ENCODE results near the gene MGLL. TPM values are rescaled to one million over a fixed set of nuclear protein-coding genes. Genes with fewer than 3 reads are reported as not detected.
"Not testable (repeated sequence)": the region's sequence is repeated elsewhere in the genome, so short reads cannot be mapped to it uniquely, and the experiment has no call there.

The MGLL gene
- total and polyA plus RNA-seq, 4 donors = 9.4 to 277 (median 74.2) TPM

GRCh38 chr3:127682561-127682960 lies 139.8 kb downstream of the MGLL start (continued):
- TF ChIP-seq HNF4A (conservative IDR thresholded peaks at IDR 0.05) = no peak

GRCh38 chr3:127682175-127682554 lies 140.2 kb downstream of the MGLL start:
- not testable (repeated sequence) for DNase-seq (ENCODE audit: low spot score); H3K9me3 ChIP-seq (ENCODE audit: control insufficient read depth in 4 of 4, low read length in 3 of 4); H3K27ac ChIP-seq (ENCODE audit: low read depth in 1 of 2, low read length in 2 of 2); H3K4me1 ChIP-seq (ENCODE audit: control insufficient read depth in 4 of 4, insufficient read depth in 4 of 4, low read length in 3 of 4); H3K4me3 ChIP-seq (ENCODE audit: low read depth in 1 of 3, low read length in 3 of 3); H3K27me3 ChIP-seq (ENCODE audit: control insufficient read depth in 4 of 4, insufficient read depth in 4 of 4, low read length in 3 of 4); H3K9ac ChIP-seq (ENCODE audit: low read depth in 1 of 2, low read length in 2 of 2)
- 95% methylated on average over 6 of the region's 6 CpGs for WGBS
- peaks cover 0 to 14% (median 2%) of the 10 kb centered on the region in 4 donors for H3K36me3 ChIP-seq (ENCODE audit: control insufficient read depth in 4 of 4, insufficient read depth in 3 of 4, low read depth in 1 of 4, low read length in 3 of 4)

- Histone ChIP-seq H3K27ac (ENCODE audit: low read depth in 1 of 2, low read length in 2 of 2) (no peak overlapping the region), H3K36me3 (ENCODE audit: control insufficient read depth in 4 of 4, insufficient read depth in 3 of 4, low read depth in 1 of 4, low read length in 3 of 4) (peaks cover 0 to 20% (median 4%) of the 10 kb centered on the region in 4 donors), H3K4me1 (ENCODE audit: control insufficient read depth in 4 of 4, insufficient read depth in 4 of 4, low read length in 3 of 4) (no peaks in the 10 kb centered on the region), H3K9ac (ENCODE audit: low read depth in 1 of 2, low read length in 2 of 2) (no peak overlapping the region), H3K27me3 (ENCODE audit: control insufficient read depth in 4 of 4, insufficient read depth in 4 of 4, low read length in 3 of 4) (no peaks in the 10 kb centered on the region), H3K9me3 (ENCODE audit: control insufficient read depth in 4 of 4, low read length in 3 of 4) (no peaks in the 10 kb centered on the region), H3K4me3 (ENCODE audit: low read depth in 1 of 3, low read length in 3 of 3) (no peak overlapping the region)
- WGBS = 96% methylated on average over 1 of the region's 1 CpG
- no peak for TF ChIP-seq SP1 (IDR thresholded peaks at IDR 0.05)
- no peak for TF ChIP-seq NR2F2 (IDR thresholded peaks at IDR 0.05)
- no peak for TF ChIP-seq HNF4G (IDR thresholded peaks at IDR 0.05)
- TF ChIP-seq TAF1 (conservative IDR thresholded peaks at IDR 0.05) = no peak
- no peak for TF ChIP-seq EGR1 (IDR thresholded peaks at IDR 0.05; ENCODE audit: low read depth in 2 of 2)
- no peak for TF ChIP-seq REST (IDR thresholded peaks at IDR 0.05)
- no peak for TF ChIP-seq RXRA (IDR thresholded peaks at IDR 0.05)
- TF ChIP-seq GABPA (IDR thresholded peaks at IDR 0.05 in 1 of 2, conservative IDR thresholded peaks at IDR 0.05 in 1 of 2) = no peak
- no peak for TF ChIP-seq FOXA2 (IDR thresholded peaks at IDR 0.05)
- no peak for TF ChIP-seq CTCF (IDR thresholded peaks at IDR 0.05; ENCODE audit: low read depth, low read length, missing input control)
- TF ChIP-seq MAX (IDR thresholded peaks at IDR 0.05) = no peak
- TF ChIP-seq FOXA1 (IDR thresholded peaks at IDR 0.05) = no peak
- no peak for TF ChIP-seq ATF3 (IDR thresholded peaks at IDR 0.05)
- no peak for TF ChIP-seq HNF4A (conservative IDR thresholded peaks at IDR 0.05)
- no peak for TF ChIP-seq ZBTB33 (IDR thresholded peaks at IDR 0.05)
- no peak for TF ChIP-seq JUND (IDR thresholded peaks at IDR 0.05)
- DNase-seq (ENCODE audit: low spot score) = no peak
These were observed 141.5 kb downstream of the MGLL start for GRCh38 chr3:127680798-127681221.
